Osteocyte (in vitro differentiated cells): ENCODE measurements around the gene PTPRM. TPM values are rescaled to one million over a fixed set of nuclear protein-coding genes. Genes with fewer than 3 reads are reported as not detected.

Experiments
- DNase-seq: peaks from one replicate; pipeline ENCODE4 v3.0.0; 2021; ENCODE audit warnings: mixed read lengths; ENCODE audit not compliant: unreplicated experiment; ENCODE audit errors: extremely low spot score
- H3K27ac Mint-ChIP-seq: one replicate; pipeline ENCODE4 v1.8.0; 2021; ENCODE audit warnings: mild to moderate bottlenecking, mixed read lengths; ENCODE audit not compliant: unreplicated experiment
- H3K27me3 Mint-ChIP-seq: one replicate; pipeline ENCODE4 v1.8.0; 2021; ENCODE audit warnings: mixed read lengths; ENCODE audit not compliant: unreplicated experiment
- H3K36me3 Mint-ChIP-seq: one replicate; pipeline ENCODE4 v1.8.0; 2021; ENCODE audit warnings: mixed read lengths; ENCODE audit not compliant: unreplicated experiment
- H3K4me1 Mint-ChIP-seq: one replicate; pipeline ENCODE4 v1.8.0; 2021; ENCODE audit warnings: mixed read lengths; ENCODE audit not compliant: unreplicated experiment
- H3K4me3 Mint-ChIP-seq: one replicate; pipeline ENCODE4 v1.8.0; 2021; ENCODE audit warnings: mild to moderate bottlenecking, moderate library complexity, mixed read lengths; ENCODE audit not compliant: unreplicated experiment
- H3K9me3 Mint-ChIP-seq: one replicate; pipeline ENCODE4 v1.8.0; 2021; ENCODE audit warnings: mixed read lengths; ENCODE audit not compliant: unreplicated experiment
- total RNA-seq: library from RNA; stranded (reverse); gene quantifications from 2 replicates; pipeline ENCODE4 v1.2.1, GENCODE V29; 2021
- TF ChIP-seq, protein P1 (sequence below): fragments of 200-600 bp; sonication (generic); IDR thresholded peaks from 2 replicates; pipeline ENCODE4 v1.5.0; 2021; ENCODE audit warnings: antibody characterized with exemption, mild to moderate bottlenecking, moderate library complexity

The PTPRM gene
- total RNA-seq, 1 donor from 2014 or later = 105 TPM

DNA sequence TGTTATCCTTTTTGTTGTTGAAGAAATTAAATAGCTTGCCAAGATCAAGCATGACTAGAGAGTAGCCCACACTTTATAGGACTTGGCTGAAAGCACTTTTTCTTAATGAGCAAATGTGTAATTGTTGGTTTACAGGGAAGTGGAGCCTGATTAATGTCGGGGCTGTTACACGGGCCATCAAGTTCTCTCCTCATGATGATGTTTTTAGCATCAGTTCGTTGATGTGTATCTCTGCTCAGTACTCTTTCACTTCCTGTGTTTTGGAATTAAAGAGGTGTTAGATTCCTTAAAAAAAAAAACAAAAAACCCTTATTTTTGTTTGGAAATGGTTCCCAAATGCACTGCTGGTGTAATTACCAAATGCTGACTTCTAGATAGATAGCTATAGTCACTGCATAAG lies 114.2 kb downstream of the PTPRM start:
- Mint-ChIP-seq H3K27ac (no peak overlapping the region), H3K4me1 (peaks cover 34% of the 10 kb centered on the region), H3K4me3 (no peak overlapping the region), H3K27me3 (no peaks in the 10 kb centered on the region), H3K9me3 (no peaks in the 10 kb centered on the region), H3K36me3 (no peaks in the 10 kb centered on the region)
- TF ChIP-seq, protein P1, sequence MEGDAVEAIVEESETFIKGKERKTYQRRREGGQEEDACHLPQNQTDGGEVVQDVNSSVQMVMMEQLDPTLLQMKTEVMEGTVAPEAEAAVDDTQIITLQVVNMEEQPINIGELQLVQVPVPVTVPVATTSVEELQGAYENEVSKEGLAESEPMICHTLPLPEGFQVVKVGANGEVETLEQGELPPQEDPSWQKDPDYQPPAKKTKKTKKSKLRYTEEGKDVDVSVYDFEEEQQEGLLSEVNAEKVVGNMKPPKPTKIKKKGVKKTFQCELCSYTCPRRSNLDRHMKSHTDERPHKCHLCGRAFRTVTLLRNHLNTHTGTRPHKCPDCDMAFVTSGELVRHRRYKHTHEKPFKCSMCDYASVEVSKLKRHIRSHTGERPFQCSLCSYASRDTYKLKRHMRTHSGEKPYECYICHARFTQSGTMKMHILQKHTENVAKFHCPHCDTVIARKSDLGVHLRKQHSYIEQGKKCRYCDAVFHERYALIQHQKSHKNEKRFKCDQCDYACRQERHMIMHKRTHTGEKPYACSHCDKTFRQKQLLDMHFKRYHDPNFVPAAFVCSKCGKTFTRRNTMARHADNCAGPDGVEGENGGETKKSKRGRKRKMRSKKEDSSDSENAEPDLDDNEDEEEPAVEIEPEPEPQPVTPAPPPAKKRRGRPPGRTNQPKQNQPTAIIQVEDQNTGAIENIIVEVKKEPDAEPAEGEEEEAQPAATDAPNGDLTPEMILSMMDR = no peak
- DNase-seq = no peak

DNA sequence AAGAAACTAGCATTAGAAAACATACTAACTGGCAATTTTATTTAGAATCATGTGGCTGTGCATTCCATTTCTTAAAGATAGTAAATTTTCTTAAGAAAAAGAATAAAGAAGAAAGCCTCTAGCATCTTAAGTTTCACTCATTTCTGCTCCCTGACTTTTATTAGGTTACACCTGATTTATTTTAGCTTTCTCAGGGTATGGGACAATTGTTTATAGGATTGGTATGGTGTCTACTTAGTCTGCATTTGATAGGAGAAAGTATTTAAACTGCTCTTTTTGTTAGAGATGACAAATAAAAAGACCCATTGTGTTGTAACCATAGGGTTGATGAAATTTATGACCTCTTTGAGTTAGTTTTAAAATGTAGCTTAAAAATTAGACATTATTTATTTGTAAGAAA lies 115.2 kb downstream of the PTPRM start:
- H3K36me3 Mint-ChIP-seq = no peaks in the 10 kb centered on the region
- no peaks in the 10 kb centered on the region for H3K9me3 Mint-ChIP-seq
- H3K27me3 Mint-ChIP-seq = no peaks in the 10 kb centered on the region
- no peak overlapping the region for H3K4me3 Mint-ChIP-seq
- no peak for DNase-seq
- H3K4me1 Mint-ChIP-seq = peaks cover 23% of the 10 kb centered on the region
- H3K27ac Mint-ChIP-seq = no peak overlapping the region
- TF ChIP-seq, protein P1 = no peak

DNA sequence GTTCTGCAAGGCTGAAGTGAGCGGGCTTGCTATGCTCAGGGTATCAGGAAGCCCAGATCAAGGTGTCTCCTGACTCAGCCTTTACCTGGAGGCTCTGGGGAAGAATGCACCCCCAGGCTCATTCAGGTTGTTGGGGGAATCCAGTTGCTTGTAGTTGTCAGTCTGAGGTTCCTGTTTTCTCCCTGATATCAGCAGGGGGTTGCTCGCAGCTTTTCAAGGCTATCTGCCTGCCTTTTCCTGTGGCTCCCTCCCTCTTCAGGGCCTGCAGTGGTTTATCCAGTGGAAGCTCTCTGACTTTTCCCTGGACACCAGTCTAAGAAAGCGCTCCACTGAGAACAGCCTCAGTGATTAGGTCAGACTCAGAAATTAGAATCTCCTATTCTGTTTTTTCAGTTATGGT lies 116.6 kb downstream of the PTPRM start:
- H3K36me3 Mint-ChIP-seq = no peaks in the 10 kb centered on the region
- no peak overlapping the region for H3K27ac Mint-ChIP-seq

DNA sequence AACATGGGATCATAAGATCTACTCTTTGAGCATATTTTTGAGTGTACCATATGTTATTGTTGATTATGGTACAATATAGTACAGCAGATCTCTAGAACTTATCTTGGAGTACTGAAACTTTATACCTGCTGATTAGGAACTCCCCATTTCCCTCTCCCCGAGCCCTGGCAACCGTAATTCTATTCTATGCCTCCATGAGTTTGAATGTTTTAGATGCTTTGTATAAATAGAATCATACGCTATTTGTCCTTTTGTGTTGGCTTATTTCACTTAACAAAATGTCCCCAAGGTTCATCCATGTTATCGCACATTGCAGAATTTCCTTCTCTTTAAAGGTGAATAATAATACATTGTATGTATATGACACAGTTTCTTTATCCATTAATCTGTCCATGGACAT lies 117.2 kb downstream of the PTPRM start:
- Mint-ChIP-seq H3K36me3 (no peaks in the 10 kb centered on the region), H3K27ac (no peak overlapping the region), H3K4me3 (no peak overlapping the region), H3K4me1 (peaks cover 13% of the 10 kb centered on the region), H3K9me3 (no peaks in the 10 kb centered on the region), H3K27me3 (no peaks in the 10 kb centered on the region)
- TF ChIP-seq, protein P1 = no peak
- no peak for DNase-seq

More for the DNA sequence above, 116.6 kb downstream of the PTPRM start:
- Mint-ChIP-seq H3K9me3 (no peaks in the 10 kb centered on the region), H3K4me3 (no peak overlapping the region), H3K4me1 (peaks cover 16% of the 10 kb centered on the region), H3K27me3 (no peaks in the 10 kb centered on the region)
- TF ChIP-seq, protein P1 = no peak
- no peak for DNase-seq

DNA sequence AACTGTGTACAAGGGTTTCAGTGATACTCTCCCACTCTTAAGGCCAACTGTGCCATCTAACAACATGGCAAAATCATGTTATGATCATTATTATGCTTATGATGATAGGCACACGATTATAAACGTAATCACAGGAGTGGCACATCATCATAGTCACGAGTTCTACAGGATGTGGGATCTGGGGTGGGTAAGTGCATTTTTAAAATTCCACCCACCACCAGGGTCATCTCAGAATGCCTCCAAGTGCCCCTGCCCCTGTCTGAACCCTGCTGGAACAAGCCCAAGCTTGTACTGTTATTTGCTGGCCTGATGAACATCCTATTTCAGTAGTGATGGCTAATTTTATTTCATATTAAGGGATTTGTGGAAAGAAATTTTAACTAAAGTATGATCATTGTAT lies 117.8 kb downstream of the PTPRM start:
- H3K27ac Mint-ChIP-seq = no peak overlapping the region
- H3K9me3 Mint-ChIP-seq = no peaks in the 10 kb centered on the region
- peaks cover 13% of the 10 kb centered on the region for H3K4me1 Mint-ChIP-seq
- DNase-seq = no peak
- H3K27me3 Mint-ChIP-seq = no peaks in the 10 kb centered on the region
- H3K4me3 Mint-ChIP-seq = no peak overlapping the region
- H3K36me3 Mint-ChIP-seq = no peaks in the 10 kb centered on the region
- TF ChIP-seq, protein P1 = no peak
